OCI-LY7 (cell line): ENCODE measurements around the gene CNOT6. TPM values are rescaled to one million over a fixed set of nuclear protein-coding genes. Genes with fewer than 3 reads are reported as not detected.

ENCODE experiments used
- BruUV-seq: library from RNA; stranded (reverse); fragments of 400-500 nt; replicated peaks from 2 replicates; lab custom pipeline; 2021; lab: Mats Ljungman, UMichigan
- CTCF ChIA-PET: fragments of 300-600 bp; sonication (Branson Sonifier 250); formaldehyde crosslinking; loops from one replicate; lab custom pipeline; 2022; ENCODE audit warnings: antibody characterized with exemption; ENCODE audit not compliant: unreplicated experiment; lab: Charles Lee
- POLR2A ChIA-PET: fragments of 300-600 bp; sonication (Branson Sonifier 250); formaldehyde crosslinking; loops from one replicate; lab custom pipeline; 2022; ENCODE audit warnings: antibody characterized with exemption; lab: Charles Lee
- DNase-seq: peaks from one replicate; pipeline ENCODE4 v3.0.0-alpha.2; 2015; ENCODE audit warnings: low spot score
- H2AFZ ChIP-seq: fragments of 200-600 bp; sonication (generic), shearing (Covaris generic); 2 replicates; pipeline ENCODE4 v1.6.1; 2014; ENCODE audit warnings: mild to moderate bottlenecking, antibody characterized with exemption, low read length, moderate library complexity
- H3K27ac ChIP-seq: fragments of 200-600 bp; sonication (generic); 2 replicates; pipeline ENCODE4 v1.5.1; 2014; ENCODE audit warnings: mixed run types, low read depth, mild to moderate bottlenecking, moderate library complexity, low read length, inconsistent platforms; ENCODE audit not compliant: poor library complexity, severe bottlenecking
- H3K36me3 ChIP-seq: fragments of 200-600 bp; sonication (generic); 2 replicates; pipeline ENCODE4 v1.6.1; 2014; ENCODE audit warnings: mild to moderate bottlenecking, antibody characterized with exemption, low read length, moderate library complexity, mixed read lengths; ENCODE audit not compliant: insufficient read depth
- H3K4me1 ChIP-seq: fragments of 200-600 bp; sonication (generic); 2 replicates; pipeline ENCODE4 v1.5.1; 2014; ENCODE audit warnings: mild to moderate bottlenecking, low read length; ENCODE audit not compliant: insufficient read depth, poor library complexity, severe bottlenecking
- H3K4me2 ChIP-seq: fragments of 200-600 bp; sonication (generic); 2 replicates; pipeline ENCODE4 v1.6.1; 2014; ENCODE audit warnings: mild to moderate bottlenecking, low read length
- H3K4me3 ChIP-seq: fragments of 200-600 bp; sonication (generic); 2 replicates; pipeline ENCODE4 v1.5.1; 2014; ENCODE audit warnings: mild to moderate bottlenecking, low read depth, low read length; ENCODE audit not compliant: poor library complexity, severe bottlenecking
- H3K79me2 ChIP-seq: fragments of 200-600 bp; sonication (generic); 2 replicates; pipeline ENCODE4 v1.6.1; 2016; ENCODE audit warnings: low read depth, mild to moderate bottlenecking, low read length, moderate library complexity, mixed read lengths; ENCODE audit not compliant: insufficient read depth
- H3K9me2 ChIP-seq: fragments of 200-600 bp; sonication (generic); 2 replicates; pipeline ENCODE4 v1.6.1; 2016; ENCODE audit warnings: mild to moderate bottlenecking, low read length, mixed read lengths; ENCODE audit not compliant: insufficient read depth
- H3K9me3 ChIP-seq: fragments of 200-600 bp; sonication (generic); 2 replicates; pipeline ENCODE4 v1.6.1; 2014; ENCODE audit warnings: mild to moderate bottlenecking, mixed run types, low read length, mixed read lengths
- H4K20me1 ChIP-seq: fragments of 200-600 bp; sonication (generic); 2 replicates; pipeline ENCODE4 v1.6.1; 2014; ENCODE audit warnings: mild to moderate bottlenecking, antibody characterized with exemption, low read length, moderate library complexity, mixed read lengths; ENCODE audit not compliant: insufficient read depth
- CTCF ChIP-seq: fragments of 200-600 bp; sonication (generic); conservative IDR thresholded peaks from 2 replicates; pipeline ENCODE4 v1.5.1; 2014; ENCODE audit warnings: mild to moderate bottlenecking, antibody characterized with exemption, low read length, moderate library complexity, mixed read lengths
- EZH2phosphoT487 ChIP-seq: fragments of 200-600 bp; sonication (generic); IDR thresholded peaks from 2 replicates; pipeline ENCODE4 v1.6.1; 2018; ENCODE audit warnings: low read depth, borderline replicate concordance, mild to moderate bottlenecking, mixed run types, antibody characterized with exemption, low read length, moderate library complexity, mixed read lengths
- intact Hi-C: fragments of 100-400 bp; cut with micrococcal nuclease; formaldehyde crosslinking; loops from one replicate; pipeline ENCODE4 v1.10.0; 2022; ENCODE audit not compliant: unreplicated experiment
- total RNA-seq, 2 experiments: library from RNA; depleted of rRNA in 1 of 2; stranded (reverse); fragments of >200 nt in 1 of 2; shearing (Covaris generic) in 1 of 2; gene quantifications; 2 replicates each; pipeline ENCODE4 v1.2.3, GENCODE V29; 2014 to 2022

Gene CNOT6
- total RNA-seq, 2 experiments from 2014 or later: 9.4 to 30.1 TPM

GRCh38 chr5:180589771-180590542 lies 95.8 kb downstream of the CNOT6 start:
- H4K20me1 ChIP-seq: no peaks in the 10 kb centered on the region
- no peak overlapping the region for H2AFZ ChIP-seq
- peak; percentile 6 for DNase-seq
- H3K79me2 ChIP-seq: no peaks in the 10 kb centered on the region
- no peak for TF ChIP-seq EZH2phosphoT487
- no peak for TF ChIP-seq CTCF
- ChIA-PET CTCF (no interaction called here), POLR2A (no interaction called here)
- no peak overlapping the region for H3K4me2 ChIP-seq
- H3K9me2 ChIP-seq: no peaks in the 10 kb centered on the region
- H3K27ac ChIP-seq: no peak overlapping the region
- no peaks in the 10 kb centered on the region for H3K36me3 ChIP-seq
- intact Hi-C loops: no loop called here
- no peaks in the 10 kb centered on the region for H3K9me3 ChIP-seq
- no TSS peak for BruUV-seq
- H3K4me3 ChIP-seq: no peak overlapping the region
- H3K4me1 ChIP-seq: no peaks in the 10 kb centered on the region

GRCh38 chr5:180590543-180591310 lies 96.5 kb downstream of the CNOT6 start:
- TF ChIP-seq EZH2phosphoT487: no peak
- no peak for TF ChIP-seq CTCF
- POLR2A ChIA-PET: no interaction called here
- Histone ChIP-seq H3K4me1 (no peaks in the 10 kb centered on the region), H3K79me2 (no peaks in the 10 kb centered on the region), H2AFZ (no peak overlapping the region), H4K20me1 (no peaks in the 10 kb centered on the region), H3K4me3 (no peak overlapping the region), H3K4me2 (no peak overlapping the region), H3K9me3 (no peaks in the 10 kb centered on the region), H3K36me3 (no peaks in the 10 kb centered on the region), H3K9me2 (no peaks in the 10 kb centered on the region), H3K27ac (no peak overlapping the region)
- CTCF ChIA-PET: no interaction called here
- intact Hi-C loops: no loop called here
- BruUV-seq: no TSS peak
- DNase-seq: no peak
